OCI-LY3 (cell line): ENCODE results near the gene CNIH3.

Experiments
- EZH2phosphoT487 ChIP-seq: fragments of 200-600 bp; shearing (Covaris generic); IDR thresholded peaks from 2 replicates; pipeline ENCODE4 v1.6.1; 2018; ENCODE audit warnings: antibody characterized with exemption, mixed run types, low read depth
- TF ChIP-seq, protein P1 (sequence below): fragments of 200-600, 300-600 bp; sonication (generic); IDR thresholded peaks from 2 replicates; pipeline ENCODE4 v1.5.1; 2014; ENCODE audit warnings: antibody characterized with exemption, low read length, low read depth

DNA sequence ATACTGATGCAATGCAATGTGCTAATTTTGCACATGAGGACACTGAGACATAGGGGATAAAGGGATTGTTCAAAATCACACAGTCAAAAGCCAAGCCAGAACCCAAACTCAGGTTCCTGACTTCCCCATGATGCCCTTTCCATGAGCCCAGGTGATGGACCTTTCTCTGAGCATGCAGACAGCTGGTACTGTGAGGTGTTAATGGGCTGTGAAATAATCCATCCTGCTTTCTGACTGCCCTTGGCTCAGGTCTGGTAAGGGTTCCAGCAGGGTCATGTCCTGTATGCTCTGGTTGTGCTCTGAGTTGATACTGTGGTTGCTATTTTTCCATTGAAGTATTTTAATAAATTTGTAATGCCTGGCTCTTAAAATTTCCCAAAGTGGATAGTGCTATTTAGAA is 50.0 kb downstream of the CNIH3 start:
- TF ChIP-seq, protein P1, sequence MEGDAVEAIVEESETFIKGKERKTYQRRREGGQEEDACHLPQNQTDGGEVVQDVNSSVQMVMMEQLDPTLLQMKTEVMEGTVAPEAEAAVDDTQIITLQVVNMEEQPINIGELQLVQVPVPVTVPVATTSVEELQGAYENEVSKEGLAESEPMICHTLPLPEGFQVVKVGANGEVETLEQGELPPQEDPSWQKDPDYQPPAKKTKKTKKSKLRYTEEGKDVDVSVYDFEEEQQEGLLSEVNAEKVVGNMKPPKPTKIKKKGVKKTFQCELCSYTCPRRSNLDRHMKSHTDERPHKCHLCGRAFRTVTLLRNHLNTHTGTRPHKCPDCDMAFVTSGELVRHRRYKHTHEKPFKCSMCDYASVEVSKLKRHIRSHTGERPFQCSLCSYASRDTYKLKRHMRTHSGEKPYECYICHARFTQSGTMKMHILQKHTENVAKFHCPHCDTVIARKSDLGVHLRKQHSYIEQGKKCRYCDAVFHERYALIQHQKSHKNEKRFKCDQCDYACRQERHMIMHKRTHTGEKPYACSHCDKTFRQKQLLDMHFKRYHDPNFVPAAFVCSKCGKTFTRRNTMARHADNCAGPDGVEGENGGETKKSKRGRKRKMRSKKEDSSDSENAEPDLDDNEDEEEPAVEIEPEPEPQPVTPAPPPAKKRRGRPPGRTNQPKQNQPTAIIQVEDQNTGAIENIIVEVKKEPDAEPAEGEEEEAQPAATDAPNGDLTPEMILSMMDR: no peak
- TF ChIP-seq EZH2phosphoT487: no peak
